ENCODE data around the gene ANKRD13B.

Gene ANKRD13B

GRCh38 chr17:29578626-29579485 is 14.1 kb upstream of the ANKRD13B start:
- H3K4me3 ChIP-seq (ENCODE audit: low read depth, low read length), result no peak overlapping the region
- no peak overlapping the region for H3K27ac ChIP-seq
- DNase-seq, result no peak
- in situ Hi-C loops (cut with HindIII; ENCODE audit: low pct_ligation_motif_present, low sequenced_read_pairs), result no loop called here
- no peaks in the 10 kb centered on the region for H3K27me3 ChIP-seq (replicated peaks)
- peaks cover 61% of the 10 kb centered on the region for H3K36me3 ChIP-seq (replicated peaks)
- no peak for TF ChIP-seq CTCF (IDR thresholded peaks at IDR 0.05; ENCODE audit: low read depth, low read length, missing control alignments)

DNA sequence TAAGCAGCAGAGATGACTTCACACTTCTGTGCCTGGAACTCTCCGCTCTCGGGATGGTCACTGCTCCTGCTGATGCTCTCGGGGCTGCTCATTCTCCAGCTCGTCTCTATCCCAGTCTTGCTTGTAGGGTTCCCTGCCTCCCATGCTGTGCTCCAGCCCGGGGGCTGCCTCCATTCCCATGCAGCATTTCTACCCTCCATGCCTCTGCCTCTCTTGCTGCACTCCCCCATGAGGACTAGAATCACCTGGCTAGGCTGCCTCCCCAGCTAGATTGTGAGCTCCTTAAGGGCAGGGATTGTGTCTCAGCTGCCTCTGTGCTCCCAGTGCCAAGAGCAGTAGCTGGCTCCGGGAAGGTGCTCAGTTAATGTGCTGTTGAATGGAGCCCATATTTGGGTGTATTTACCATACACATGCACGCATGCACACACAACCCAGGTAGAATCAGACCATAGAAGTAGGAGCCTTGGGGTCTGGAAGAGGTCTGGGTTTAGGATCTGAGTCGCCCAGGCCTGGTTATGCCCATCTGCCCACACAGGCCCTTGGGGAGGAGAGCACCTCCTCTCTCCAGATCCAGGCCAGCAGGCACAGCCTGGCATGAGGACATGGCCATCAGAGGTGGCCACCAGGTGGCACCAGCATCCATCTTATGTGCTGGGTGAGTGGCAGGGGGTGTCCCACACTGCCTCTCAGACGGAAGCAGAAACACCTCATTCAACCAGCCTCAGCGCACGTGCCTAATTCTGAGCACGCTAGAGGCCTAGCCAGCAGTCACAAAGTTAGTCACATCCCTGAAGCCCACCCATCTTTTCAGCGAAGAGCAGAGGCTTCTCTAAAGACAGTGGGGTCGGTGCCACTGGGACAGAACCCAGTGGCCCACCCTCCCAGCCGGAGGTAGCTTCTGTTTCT is 12.8 kb upstream of the ANKRD13B start:
- no peak overlapping the region for H3K4me3 ChIP-seq (ENCODE audit: low read depth, low read length)
- in situ Hi-C loops (cut with HindIII; ENCODE audit: low pct_ligation_motif_present, low sequenced_read_pairs), result no loop called here
- no peak overlapping the region for H3K27ac ChIP-seq
- H3K27me3 ChIP-seq (replicated peaks), result no peaks in the 10 kb centered on the region
- TF ChIP-seq CTCF (IDR thresholded peaks at IDR 0.05; ENCODE audit: low read depth, low read length, missing control alignments), result peak; percentile 92
- peak; percentile 67 for DNase-seq
- H3K36me3 ChIP-seq (replicated peaks), result peaks cover 54% of the 10 kb centered on the region

DNA sequence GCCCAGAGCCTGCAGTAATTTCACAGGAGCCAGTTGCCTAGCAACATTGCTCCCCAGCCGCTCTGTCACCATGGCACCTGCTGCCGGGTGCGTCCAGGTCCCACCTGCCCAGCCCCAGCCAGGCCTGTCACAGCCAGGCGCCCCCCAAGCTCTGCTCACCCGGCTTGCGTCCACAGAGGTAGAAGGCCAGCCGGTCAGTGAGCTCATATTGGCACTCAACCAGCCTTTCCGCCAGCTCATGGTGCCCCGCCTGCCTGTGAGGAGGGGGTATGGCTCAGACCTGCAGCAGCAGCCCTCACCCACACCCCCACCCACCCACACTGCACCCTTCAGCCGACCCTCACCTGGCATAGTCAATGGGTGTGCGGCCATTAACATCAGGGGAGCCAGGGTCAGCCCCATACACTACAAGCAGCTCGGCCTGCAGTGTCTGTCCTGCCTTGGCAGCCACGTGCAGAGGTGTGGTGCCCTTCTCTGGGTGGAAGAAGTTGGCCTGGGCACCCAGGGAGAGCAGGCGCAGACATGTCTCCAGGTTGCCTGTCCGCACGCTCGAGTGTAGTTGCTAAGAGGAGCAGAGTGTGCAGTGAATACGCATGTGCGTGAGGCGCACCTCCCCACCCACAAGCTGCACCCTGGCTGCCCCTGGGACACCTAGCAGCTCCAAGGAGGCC is 11.2 kb upstream of the ANKRD13B start:
- Histone ChIP-seq H3K27ac (no peak overlapping the region), H3K27me3 (replicated peaks) (no peaks in the 10 kb centered on the region), H3K36me3 (replicated peaks) (peaks cover 38% of the 10 kb centered on the region), H3K4me3 (ENCODE audit: low read depth, low read length) (no peak overlapping the region)
- in situ Hi-C loops (cut with HindIII; ENCODE audit: low pct_ligation_motif_present, low sequenced_read_pairs), result no loop called here
- no peak for DNase-seq
- no peak for TF ChIP-seq CTCF (IDR thresholded peaks at IDR 0.05; ENCODE audit: low read depth, low read length, missing control alignments)

- no peak for TF ChIP-seq CTCF (IDR thresholded peaks at IDR 0.05; ENCODE audit: low read depth, low read length, missing control alignments)
- DNase-seq, result no peak
- Histone ChIP-seq H3K27ac (no peak overlapping the region), H3K4me3 (ENCODE audit: low read depth, low read length) (no peak overlapping the region), H3K27me3 (replicated peaks) (no peaks in the 10 kb centered on the region), H3K36me3 (replicated peaks) (peaks cover 33% of the 10 kb centered on the region)
- in situ Hi-C loops (cut with HindIII; ENCODE audit: low pct_ligation_motif_present, low sequenced_read_pairs), result no loop called here
Measured at GRCh38 chr17:29582254-29582765, 10.6 kb upstream of the ANKRD13B start.

DNA sequence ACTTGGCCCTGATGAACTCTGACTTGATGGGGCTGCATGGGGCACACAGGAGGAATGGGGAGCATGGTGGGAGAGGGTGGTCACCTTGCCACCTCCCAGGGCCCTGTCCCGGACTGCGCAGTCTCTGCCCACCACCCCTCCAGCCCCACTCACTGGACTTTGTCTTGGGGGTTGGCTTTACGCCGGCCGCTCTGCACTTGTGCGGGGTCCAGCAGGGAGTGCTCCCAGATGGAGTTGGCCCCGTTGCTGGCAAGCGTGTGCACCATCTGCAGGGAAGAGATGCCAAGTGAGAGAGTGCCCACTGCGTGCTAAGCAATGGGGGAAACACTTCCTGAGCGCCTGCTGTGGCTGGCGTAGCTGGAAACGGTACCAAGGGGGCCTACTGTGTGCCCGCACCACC is 10.2 kb upstream of the ANKRD13B start:
- no peak overlapping the region for H3K4me3 ChIP-seq (ENCODE audit: low read depth, low read length)

More for the DNA sequence above, 10.2 kb upstream of the ANKRD13B start:
- no peak for DNase-seq
- in situ Hi-C loops (cut with HindIII; ENCODE audit: low pct_ligation_motif_present, low sequenced_read_pairs), result no loop called here
- Histone ChIP-seq H3K36me3 (replicated peaks) (peaks cover 29% of the 10 kb centered on the region), H3K27me3 (replicated peaks) (no peaks in the 10 kb centered on the region), H3K27ac (no peak overlapping the region)
- no peak for TF ChIP-seq CTCF (IDR thresholded peaks at IDR 0.05; ENCODE audit: low read depth, low read length, missing control alignments)
